Stimulated activated CD4-positive, alpha-beta T cell treated with anti-CD3 and anti-CD28 coated beads, Interleukin-2, amount 100 ng/mL, for 4 hours (primary cell): ENCODE results near the gene DENND5A.
"Not testable (repeated sequence)": the region's sequence is repeated elsewhere in the genome, so short reads cannot be mapped to it uniquely, and the experiment has no call there.

Source experiments
- DNase-seq: peaks from one replicate; pipeline ENCODE4 v3.0.0-alpha.2; 2020; ENCODE audit warnings: low read depth

The DENND5A gene

GRCh38 chr11:9264316-9265210 lies 587 bp downstream of the DENND5A start:
- DNase-seq: no peak

- peak; percentile 58 for DNase-seq
Measured at GRCh38 chr11:9263840-9264315, 1.3 kb downstream of the DENND5A start.

DNA sequence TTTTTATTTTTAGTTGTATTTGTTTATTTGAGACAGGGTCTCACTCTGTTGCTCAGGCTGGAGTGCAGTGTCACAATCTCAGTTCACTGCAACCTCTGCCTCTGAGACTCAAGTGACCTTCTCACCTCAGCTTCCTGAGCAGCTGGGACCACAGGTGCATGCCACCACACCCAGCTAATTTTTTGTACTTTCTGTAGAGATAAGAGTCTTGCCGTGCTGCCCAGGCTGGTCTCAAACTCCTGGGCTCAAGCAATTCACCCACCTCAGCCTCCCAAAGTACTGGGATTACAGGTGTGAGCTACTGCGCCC lies 4.4 kb downstream of the DENND5A start:
- not testable (repeated sequence) for DNase-seq

GRCh38 chr11:9259981-9260837 lies 4.9 kb downstream of the DENND5A start:
- no peak for DNase-seq

DNA sequence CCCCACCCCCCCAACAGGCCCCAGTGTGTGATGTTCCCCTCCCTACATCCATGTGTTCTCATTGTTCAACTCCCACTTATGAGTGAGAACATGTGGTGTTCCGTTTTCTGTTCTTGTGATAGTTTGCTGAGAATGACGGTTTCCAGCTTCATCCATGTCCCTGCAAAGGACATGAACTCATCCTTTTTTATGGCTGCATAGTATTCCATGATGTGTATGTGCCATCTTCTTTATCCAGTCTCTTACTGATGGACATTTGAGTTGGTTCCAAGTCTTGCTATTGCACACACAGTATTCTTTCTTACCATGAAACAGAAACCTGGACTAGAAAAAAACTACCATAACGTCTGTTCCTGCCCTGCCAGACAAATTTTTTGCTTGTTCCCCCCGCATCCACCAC lies 6.9 kb downstream of the DENND5A start:
- not testable (repeated sequence) for DNase-seq

DNA sequence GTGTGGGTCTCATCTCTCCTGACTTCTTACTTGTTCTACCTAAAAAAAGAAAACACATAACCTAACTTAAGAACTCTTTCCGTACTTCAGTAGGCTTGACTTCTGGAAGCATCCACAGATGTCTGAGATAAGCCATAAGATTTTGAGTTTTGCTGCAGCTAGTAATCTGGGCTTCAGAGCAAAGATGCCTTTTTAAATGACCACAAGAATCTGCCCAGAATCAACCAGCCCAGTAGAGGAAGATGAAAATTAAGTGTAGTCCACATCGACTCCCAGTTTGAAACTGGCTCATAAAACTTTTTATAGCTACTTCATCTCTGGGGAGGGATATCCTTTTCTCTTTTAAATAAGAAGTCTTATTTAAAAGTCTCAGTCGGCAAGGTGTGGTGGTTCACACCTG lies 10.7 kb downstream of the DENND5A start:
- no peak for DNase-seq

DNA sequence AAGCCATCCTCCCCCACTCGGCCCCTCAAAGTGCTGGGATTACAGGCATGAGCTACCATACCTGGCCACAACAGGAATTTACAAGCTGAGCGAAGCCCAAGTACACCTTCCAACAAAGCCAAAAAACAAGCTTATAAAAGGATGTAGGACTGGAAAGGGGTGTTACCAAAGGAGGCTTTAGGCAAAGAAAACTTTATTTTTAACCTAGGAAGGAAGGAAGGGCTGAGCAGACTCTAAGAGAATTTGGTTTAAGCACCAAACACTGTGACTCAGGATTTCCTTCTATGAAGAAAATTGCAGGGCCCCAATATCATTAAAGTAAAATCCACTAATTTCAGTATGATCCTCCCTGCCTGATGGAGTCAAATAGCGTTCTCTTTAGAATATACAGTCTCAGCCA lies 12.1 kb downstream of the DENND5A start:
- no peak for DNase-seq

- no peak for DNase-seq
Measured at GRCh38 chr11:9251311-9251710, 13.8 kb downstream of the DENND5A start.

DNA sequence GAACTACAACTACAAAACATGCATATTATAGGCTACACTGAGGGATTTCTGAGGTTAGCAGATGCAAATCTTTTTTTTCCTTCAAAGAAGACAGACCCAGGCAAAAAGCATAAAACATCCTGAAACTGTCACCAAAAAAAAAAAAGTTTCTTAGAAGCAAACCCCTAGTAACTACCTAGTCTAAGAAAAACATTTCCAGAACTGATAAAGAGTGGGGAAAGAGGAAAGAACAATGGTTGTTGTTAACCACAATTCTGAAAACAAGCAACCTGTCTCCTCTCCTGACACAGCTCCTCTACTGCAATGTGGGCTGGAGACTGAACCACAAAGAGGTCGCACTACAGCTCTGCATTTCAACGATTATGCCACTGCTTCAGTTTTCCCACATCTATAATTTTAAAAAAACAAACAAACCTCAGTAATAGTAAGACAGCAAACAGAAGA lies 15.0 kb downstream of the DENND5A start:
- no peak for DNase-seq

DNA sequence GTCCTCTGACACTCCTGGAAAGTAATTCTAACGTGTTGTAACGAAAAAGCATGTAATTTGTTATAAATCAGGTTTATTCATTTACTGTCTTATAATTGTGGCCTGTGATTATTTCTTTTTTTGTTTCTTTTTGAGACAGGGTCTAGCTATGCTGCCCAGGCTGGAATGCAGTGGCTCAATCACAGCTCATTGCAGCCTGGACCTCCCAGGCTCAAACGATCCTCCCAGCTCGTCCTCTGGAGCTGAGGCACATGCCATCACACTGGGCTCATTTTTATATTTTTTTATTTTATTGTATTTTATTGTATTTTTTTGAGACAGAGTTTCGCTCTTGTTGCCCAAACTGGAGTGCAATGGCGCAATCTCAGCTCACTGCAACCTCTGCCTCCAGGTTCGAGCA lies 15.9 kb downstream of the DENND5A start:
- DNase-seq: no peak

DNA sequence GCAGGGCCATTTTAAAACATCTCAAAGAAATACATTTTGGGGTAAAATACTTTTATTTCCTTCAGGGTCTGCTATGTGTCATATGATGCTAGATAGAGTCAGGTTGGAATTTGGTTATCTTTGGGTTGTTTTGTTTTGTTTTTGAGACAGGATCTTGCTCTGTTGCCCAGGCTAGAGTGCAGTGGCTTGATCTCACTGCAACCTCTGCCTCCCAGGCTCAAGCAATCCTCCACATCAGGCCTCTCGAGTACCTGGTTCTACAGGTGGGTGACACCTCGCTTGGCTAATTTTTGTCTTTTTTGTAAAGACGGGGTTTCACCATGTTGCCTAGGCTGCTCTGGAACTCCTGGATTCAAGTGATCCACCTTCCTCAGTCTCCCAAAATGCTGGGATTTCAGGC lies 17.3 kb downstream of the DENND5A start:
- DNase-seq: no peak

GRCh38 chr11:9236242-9236641 lies 28.9 kb downstream of the DENND5A start:
- not testable (repeated sequence) for DNase-seq

GRCh38 chr11:9232482-9232881 lies 32.7 kb downstream of the DENND5A start:
- no peak for DNase-seq

DNA sequence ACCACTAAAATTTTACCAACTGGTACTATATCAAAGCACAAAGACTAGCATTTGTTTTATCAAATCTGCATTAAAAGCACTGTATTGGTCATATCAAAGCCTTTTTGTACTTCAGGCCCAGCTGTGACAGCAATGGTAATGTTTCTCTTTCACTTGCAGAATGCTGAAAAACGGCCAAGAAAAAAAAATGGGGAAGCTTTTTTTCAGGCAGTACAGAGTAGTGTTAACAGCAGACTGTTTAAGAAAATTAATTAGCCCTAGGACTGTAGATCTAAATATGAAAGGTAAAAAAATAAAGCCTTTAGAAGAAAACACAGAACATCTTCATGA lies 33.3 kb downstream of the DENND5A start:
- DNase-seq: no peak

DNA sequence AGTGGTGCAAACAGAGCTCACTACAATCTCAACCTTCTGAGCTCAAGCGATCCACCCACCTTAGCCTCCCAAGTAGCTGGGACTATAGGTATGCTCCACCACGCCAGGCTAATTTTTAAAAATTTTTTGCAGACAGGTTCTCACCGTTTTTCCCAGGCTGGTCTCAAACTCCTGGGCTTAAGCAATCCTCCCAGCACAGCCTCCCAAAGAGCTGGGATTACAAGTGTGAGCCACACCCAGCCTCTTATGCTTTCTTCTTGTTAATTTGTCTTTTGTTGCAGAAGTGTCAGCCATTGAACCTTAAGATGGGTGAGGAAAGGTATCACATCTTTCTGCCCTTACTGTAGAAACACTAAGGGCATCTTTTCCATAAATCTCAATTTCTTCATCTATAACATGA lies 34.9 kb downstream of the DENND5A start:
- DNase-seq: no peak

- DNase-seq: no peak
Measured at GRCh38 chr11:9228091-9228490, 37.1 kb downstream of the DENND5A start.

GRCh38 chr11:9225748-9226298 lies 39.3 kb downstream of the DENND5A start:
- no peak for DNase-seq

- DNase-seq: no peak
Measured at GRCh38 chr11:9222654-9223053, 42.5 kb downstream of the DENND5A start.

GRCh38 chr11:9220853-9221252 lies 44.3 kb downstream of the DENND5A start:
- DNase-seq: not testable (repeated sequence)

DNA sequence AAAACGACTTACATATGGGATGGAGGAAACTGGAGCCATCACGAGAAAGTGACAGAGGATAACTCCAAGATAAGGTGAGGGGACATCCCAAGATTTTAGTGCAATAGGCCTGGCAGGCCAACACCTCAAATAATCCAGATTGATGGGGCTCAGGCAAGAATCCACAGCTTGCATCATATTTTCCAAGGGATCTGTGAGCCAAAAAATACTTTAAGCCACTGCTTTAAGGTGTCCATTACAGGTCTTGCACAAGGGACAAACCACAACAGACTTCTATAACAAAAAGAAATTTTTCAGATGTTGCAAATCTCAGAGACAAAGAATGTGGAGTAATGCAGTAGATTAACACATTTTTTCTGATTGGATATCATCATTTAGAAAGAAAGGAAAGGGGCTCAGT lies 45.6 kb downstream of the DENND5A start:
- DNase-seq: no peak

GRCh38 chr11:9219115-9219514 lies 46.0 kb downstream of the DENND5A start:
- DNase-seq: no peak

DNA sequence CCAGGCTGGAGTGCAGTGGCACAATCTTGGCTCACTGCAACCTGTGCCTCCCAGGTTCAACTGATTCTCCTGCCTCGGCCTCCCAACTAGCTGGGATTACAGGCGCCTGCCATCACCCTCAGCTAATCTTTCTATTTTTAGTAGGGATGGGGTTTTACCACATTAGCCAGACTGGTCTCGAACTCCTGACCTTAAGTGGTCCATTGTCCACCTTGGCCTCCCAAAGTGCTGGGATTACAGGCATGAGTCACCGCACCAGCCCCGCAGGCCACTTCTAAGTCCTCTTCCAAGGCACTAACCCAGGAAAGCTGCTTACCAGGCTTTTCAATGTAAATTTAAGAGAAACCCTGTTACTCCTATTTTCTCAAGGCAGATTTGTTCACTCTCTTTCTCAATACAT lies 50.4 kb downstream of the DENND5A start:
- no peak for DNase-seq

GRCh38 chr11:9211322-9211721 lies 53.8 kb downstream of the DENND5A start:
- no peak for DNase-seq
